ENCODE data around the gene TMEM47.

The TMEM47 gene

GRCh38 chrX:34656842-34657725 is at the start of gene TMEM47:
TSS of gene TMEM47 (minus strand) at chrX:34657285. CDS start at chrX:34657029, 256 bp downstream.
- DNase-seq (ENCODE audit: low read depth) = peak; percentile 33
- peak within 1 kb of the TSS; percentile 62 for H3K4me3 ChIP-seq (ENCODE audit: low read depth, low read length)

GRCh38 chrX:34687095-34687494 is 30.0 kb upstream of the TMEM47 start:
- DNase-seq (ENCODE audit: low read depth) = no peak
- no peak overlapping the region for H3K4me3 ChIP-seq (ENCODE audit: low read depth, low read length)

GRCh38 chrX:34659575-34659974 is 2.5 kb upstream of the TMEM47 start:
- H3K4me3 ChIP-seq (ENCODE audit: low read depth, low read length) = no peak overlapping the region
- DNase-seq (ENCODE audit: low read depth) = no peak

GRCh38 chrX:34658326-34658725 is 1.2 kb upstream of the TMEM47 start:
- H3K4me3 ChIP-seq (ENCODE audit: low read depth, low read length) = no peak overlapping the region
- DNase-seq (ENCODE audit: low read depth) = no peak

- no peak for DNase-seq (ENCODE audit: low read depth)
- H3K4me3 ChIP-seq (ENCODE audit: low read depth, low read length) = peak overlapping the region; percentile 62
These were observed 613 bp upstream of the TMEM47 start for GRCh38 chrX:34657726-34658070.

- peak overlapping the region; percentile 62 for H3K4me3 ChIP-seq (ENCODE audit: low read depth, low read length)
- DNase-seq (ENCODE audit: low read depth) = no peak
These were observed 631 bp downstream of the TMEM47 start for GRCh38 chrX:34656467-34656841.

GRCh38 chrX:34655501-34656455 is 1.3 kb downstream of the TMEM47 start:
- DNase-seq (ENCODE audit: low read depth) = no peak
- peak overlapping the region; percentile 62 for H3K4me3 ChIP-seq (ENCODE audit: low read depth, low read length)

- no peak for DNase-seq (ENCODE audit: low read depth)
- H3K4me3 ChIP-seq (ENCODE audit: low read depth, low read length) = peak overlapping the region; percentile 62
These were observed 2.2 kb downstream of the TMEM47 start for GRCh38 chrX:34654696-34655490.

GRCh38 chrX:34653811-34654210 is 3.3 kb downstream of the TMEM47 start:
- DNase-seq (ENCODE audit: low read depth) = no peak
- peak overlapping the region; percentile 62 for H3K4me3 ChIP-seq (ENCODE audit: low read depth, low read length)

GRCh38 chrX:34642849-34643248 is 14.2 kb downstream of the TMEM47 start:
- no peak for DNase-seq (ENCODE audit: low read depth)
- H3K4me3 ChIP-seq (ENCODE audit: low read depth, low read length) = no peak overlapping the region

GRCh38 chrX:34638116-34638515 is 19.0 kb downstream of the TMEM47 start:
- DNase-seq (ENCODE audit: low read depth) = no peak
- H3K4me3 ChIP-seq (ENCODE audit: low read depth, low read length) = no peak overlapping the region

GRCh38 chrX:34634349-34634748 is 22.7 kb downstream of the TMEM47 start:
- DNase-seq (ENCODE audit: low read depth) = no peak
- no peak overlapping the region for H3K4me3 ChIP-seq (ENCODE audit: low read depth, low read length)

- DNase-seq (ENCODE audit: low read depth) = no peak
- H3K4me3 ChIP-seq (ENCODE audit: low read depth, low read length) = no peak overlapping the region
These were observed 24.7 kb downstream of the TMEM47 start for GRCh38 chrX:34632384-34632783.

- DNase-seq (ENCODE audit: low read depth) = no peak
- no peak overlapping the region for H3K4me3 ChIP-seq (ENCODE audit: low read depth, low read length)
These were observed 25.4 kb downstream of the TMEM47 start for GRCh38 chrX:34631479-34632220.

GRCh38 chrX:34629572-34629971 is 27.5 kb downstream of the TMEM47 start:
- no peak for DNase-seq (ENCODE audit: low read depth)

GRCh38 chrX:34624416-34624815 is 32.7 kb downstream of the TMEM47 start:
- no peak overlapping the region for H3K4me3 ChIP-seq (ENCODE audit: low read depth, low read length)

More at GRCh38 chrX:34629572-34629971, 27.5 kb downstream of the TMEM47 start:
- no peak overlapping the region for H3K4me3 ChIP-seq (ENCODE audit: low read depth, low read length)

GRCh38 chrX:34619920-34620319 is 37.2 kb downstream of the TMEM47 start:
- DNase-seq (ENCODE audit: low read depth) = no peak
- no peak overlapping the region for H3K4me3 ChIP-seq (ENCODE audit: low read depth, low read length)

More at GRCh38 chrX:34624416-34624815, 32.7 kb downstream of the TMEM47 start:
- DNase-seq (ENCODE audit: low read depth) = no peak

GRCh38 chrX:34612036-34612435 is 45.0 kb downstream of the TMEM47 start:
- DNase-seq (ENCODE audit: low read depth) = no peak

GRCh38 chrX:34598362-34598761 is 58.7 kb downstream of the TMEM47 start:
- no peak for DNase-seq (ENCODE audit: low read depth)
- no peak overlapping the region for H3K4me3 ChIP-seq (ENCODE audit: low read depth, low read length)

More at GRCh38 chrX:34612036-34612435, 45.0 kb downstream of the TMEM47 start:
- H3K4me3 ChIP-seq (ENCODE audit: low read depth, low read length) = no peak overlapping the region
